ENCODE results near the gene PHLPP1.

Gene PHLPP1

DNA sequence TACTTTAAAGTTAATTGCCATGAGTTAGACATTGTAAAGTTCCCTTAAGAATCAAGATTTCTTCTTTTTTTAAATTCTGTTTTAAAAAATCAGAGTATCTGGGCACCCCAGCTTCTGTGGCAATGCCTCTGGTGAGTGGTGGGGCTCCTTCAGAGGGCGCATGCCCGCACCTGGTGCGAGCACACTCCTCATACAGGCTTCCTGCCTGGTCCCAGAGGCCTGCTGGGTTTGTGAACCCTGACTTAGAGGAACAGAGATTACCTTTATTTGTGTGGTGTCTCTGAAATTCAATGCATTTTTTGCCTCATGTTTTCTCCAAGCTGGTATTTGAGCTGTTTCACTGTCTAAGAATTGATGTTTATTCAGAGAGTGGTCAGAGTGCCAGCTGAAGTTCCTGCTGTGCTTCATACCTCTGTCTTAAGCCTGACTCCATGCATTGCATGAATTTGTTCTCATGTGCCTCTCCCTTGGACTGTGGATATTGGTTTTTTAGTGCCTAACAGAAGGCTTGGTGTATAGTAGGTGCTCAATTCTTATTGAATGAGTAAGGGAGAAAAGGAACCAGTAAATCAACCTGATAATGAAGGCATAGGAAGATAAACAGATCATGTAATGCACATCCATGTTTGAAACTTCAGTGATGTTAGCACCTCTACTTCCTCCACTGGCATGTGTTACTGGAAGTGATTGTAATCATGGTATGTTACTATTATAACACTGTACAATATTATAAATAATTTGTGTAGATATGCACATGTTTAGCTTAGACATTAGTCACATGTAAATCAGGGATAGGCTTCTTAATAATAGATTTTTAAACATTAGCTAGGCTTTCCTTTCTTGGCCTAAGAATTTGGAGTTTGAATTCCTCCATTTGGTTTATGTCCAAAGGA lies 29.0 kb downstream of the PHLPP1 start:
- Histone ChIP-seq H3K9me3 (ENCODE audit: control insufficient read depth, insufficient read depth, low read length) (no peaks in the 10 kb centered on the region), H3K27me3 (ENCODE audit: control insufficient read depth, insufficient read depth, low read length) (no peaks in the 10 kb centered on the region), H3K27ac (ENCODE audit: low read length) (no peak overlapping the region), H3K36me3 (ENCODE audit: control insufficient read depth, insufficient read depth, low read length) (no peaks in the 10 kb centered on the region), H3K4me3 (ENCODE audit: low read length) (no peak overlapping the region), H3K4me1 (ENCODE audit: control insufficient read depth, insufficient read depth, low read length) (no peaks in the 10 kb centered on the region; the same call in 1 of the 2 replicates)
- WGBS (ENCODE audit: insufficient coverage, insufficient read length): no CpG with 5 or more reads among the region's 3 CpGs
- DNase-seq (ENCODE audit: low read depth, low spot score): no peak

DNA sequence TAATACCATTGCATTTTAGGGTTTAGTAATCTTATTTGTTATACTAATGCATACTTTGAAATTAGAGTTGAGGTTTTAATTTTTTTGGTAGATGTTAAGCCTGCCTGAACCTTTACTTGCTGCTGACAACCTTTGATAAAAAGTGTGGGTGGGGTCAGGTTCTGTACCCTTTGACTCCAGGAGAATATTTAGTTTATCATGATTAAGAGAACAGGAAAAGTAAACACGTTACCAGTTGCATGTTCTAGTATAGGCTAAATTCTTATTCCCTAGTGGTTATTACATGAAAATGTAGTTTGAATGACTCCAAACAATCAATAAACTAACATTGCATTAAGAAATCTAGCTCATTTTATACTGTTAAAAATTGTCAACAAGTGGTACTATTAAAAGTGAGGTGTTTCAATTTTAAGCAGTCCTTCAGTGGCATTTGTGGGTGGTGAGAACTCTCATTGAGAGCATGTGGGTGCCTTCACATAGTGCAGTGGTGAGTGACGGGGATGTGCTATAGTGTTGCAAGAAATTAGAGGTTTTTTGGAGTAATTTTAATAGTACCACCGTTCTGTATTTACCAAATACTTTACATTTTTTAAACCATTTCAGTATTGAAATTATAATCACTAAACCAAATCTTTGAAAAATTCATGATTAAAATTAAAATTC lies 29.9 kb downstream of the PHLPP1 start:
- no CpG with 5 or more reads among the region's 3 CpGs for WGBS (ENCODE audit: insufficient coverage, insufficient read length)
- no peak overlapping the region for H3K4me3 ChIP-seq (ENCODE audit: low read length)

DNA sequence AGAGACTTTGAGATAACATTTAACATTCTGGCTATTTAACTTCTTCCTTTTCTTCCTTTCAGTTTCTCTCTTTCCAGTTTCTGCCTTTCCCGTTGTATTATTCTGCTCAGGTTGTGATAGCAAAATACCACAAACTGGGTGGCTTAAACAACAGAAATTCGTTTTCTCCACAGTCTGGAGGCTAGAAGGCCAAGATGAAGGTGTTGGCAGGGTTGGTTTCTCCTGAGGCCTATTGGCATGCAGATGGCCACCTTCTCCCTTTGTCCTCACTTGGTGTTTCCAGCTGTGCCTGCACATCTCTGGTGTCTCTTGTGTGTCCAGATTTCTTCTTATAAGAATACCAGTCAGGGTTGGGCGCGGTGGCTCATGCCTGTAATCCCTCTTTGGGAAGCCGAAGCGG lies 34.0 kb downstream of the PHLPP1 start:
- no peaks in the 10 kb centered on the region for H3K9me3 ChIP-seq (ENCODE audit: control insufficient read depth, insufficient read depth, low read length)
- no peaks in the 10 kb centered on the region for H3K27me3 ChIP-seq (ENCODE audit: control insufficient read depth, insufficient read depth, low read length)
- H3K4me1 ChIP-seq (ENCODE audit: control insufficient read depth, insufficient read depth, low read length): peaks cover 7% of the 10 kb centered on the region; the same call in 1 of the 2 replicates
- no peaks in the 10 kb centered on the region for H3K36me3 ChIP-seq (ENCODE audit: control insufficient read depth, insufficient read depth, low read length)
- H3K4me3 ChIP-seq (ENCODE audit: low read length): no peak overlapping the region
- DNase-seq (ENCODE audit: low read depth, low spot score): no peak
- WGBS (ENCODE audit: insufficient coverage, insufficient read length): no CpG with 5 or more reads among the region's 6 CpGs
- no peak overlapping the region for H3K27ac ChIP-seq (ENCODE audit: low read length)

More for the DNA sequence above, 29.9 kb downstream of the PHLPP1 start:
- no peaks in the 10 kb centered on the region for H3K36me3 ChIP-seq (ENCODE audit: control insufficient read depth, insufficient read depth, low read length)
- H3K27ac ChIP-seq (ENCODE audit: low read length): no peak overlapping the region
- no peaks in the 10 kb centered on the region for H3K27me3 ChIP-seq (ENCODE audit: control insufficient read depth, insufficient read depth, low read length)
- H3K4me1 ChIP-seq (ENCODE audit: control insufficient read depth, insufficient read depth, low read length): peaks cover 2% of the 10 kb centered on the region; the same call in 1 of the 2 replicates
- DNase-seq (ENCODE audit: low read depth, low spot score): no peak
- H3K9me3 ChIP-seq (ENCODE audit: control insufficient read depth, insufficient read depth, low read length): no peaks in the 10 kb centered on the region

- H3K4me3 ChIP-seq (ENCODE audit: low read length): no peak overlapping the region
Observed at GRCh38 chr18:62751341-62751821, 36.0 kb downstream of the PHLPP1 start.

DNA sequence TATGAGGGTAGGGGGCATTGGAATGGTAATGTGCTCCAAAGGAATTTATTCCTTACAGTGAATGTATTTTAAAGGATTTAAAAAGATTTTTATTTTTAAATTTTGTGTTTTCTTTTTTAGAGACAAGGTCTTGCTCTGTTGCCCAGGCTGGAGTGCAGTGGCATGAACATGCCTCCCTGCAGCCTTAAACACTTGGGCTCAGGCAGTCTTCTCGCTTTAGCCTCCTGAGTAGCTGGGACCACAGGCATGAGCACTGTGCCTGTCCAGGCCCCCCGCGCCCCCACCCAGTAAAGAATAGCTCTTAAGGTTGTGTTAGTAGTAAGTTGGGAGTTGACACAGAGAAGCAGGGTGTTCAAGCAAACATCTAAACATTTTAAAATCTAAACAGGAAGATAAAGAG lies 36.6 kb downstream of the PHLPP1 start:
- Histone ChIP-seq H3K36me3 (ENCODE audit: control insufficient read depth, insufficient read depth, low read length) (no peaks in the 10 kb centered on the region), H3K9me3 (ENCODE audit: control insufficient read depth, insufficient read depth, low read length) (no peaks in the 10 kb centered on the region), H3K4me1 (ENCODE audit: control insufficient read depth, insufficient read depth, low read length) (peaks cover 10% of the 10 kb centered on the region; the same call in 1 of the 2 replicates), H3K27ac (ENCODE audit: low read length) (no peak overlapping the region), H3K4me3 (ENCODE audit: low read length) (no peak overlapping the region), H3K27me3 (ENCODE audit: control insufficient read depth, insufficient read depth, low read length) (no peaks in the 10 kb centered on the region)
- DNase-seq (ENCODE audit: low read depth, low spot score): no peak
- WGBS (ENCODE audit: insufficient coverage, insufficient read length): no CpG with 5 or more reads among the region's 3 CpGs

More at GRCh38 chr18:62751341-62751821, 36.0 kb downstream of the PHLPP1 start:
- no peaks in the 10 kb centered on the region for H3K9me3 ChIP-seq (ENCODE audit: control insufficient read depth, insufficient read depth, low read length)
- no peaks in the 10 kb centered on the region for H3K36me3 ChIP-seq (ENCODE audit: control insufficient read depth, insufficient read depth, low read length)
- WGBS (ENCODE audit: insufficient coverage, insufficient read length): no CpG with 5 or more reads among the region's 3 CpGs
- H3K27ac ChIP-seq (ENCODE audit: low read length): peak overlapping the region; percentile 2
- H3K4me1 ChIP-seq (ENCODE audit: control insufficient read depth, insufficient read depth, low read length): peaks cover 10% of the 10 kb centered on the region; the same call in 1 of the 2 replicates
- no peaks in the 10 kb centered on the region for H3K27me3 ChIP-seq (ENCODE audit: control insufficient read depth, insufficient read depth, low read length)
- peak; percentile 77 for DNase-seq (ENCODE audit: low read depth, low spot score)

DNA sequence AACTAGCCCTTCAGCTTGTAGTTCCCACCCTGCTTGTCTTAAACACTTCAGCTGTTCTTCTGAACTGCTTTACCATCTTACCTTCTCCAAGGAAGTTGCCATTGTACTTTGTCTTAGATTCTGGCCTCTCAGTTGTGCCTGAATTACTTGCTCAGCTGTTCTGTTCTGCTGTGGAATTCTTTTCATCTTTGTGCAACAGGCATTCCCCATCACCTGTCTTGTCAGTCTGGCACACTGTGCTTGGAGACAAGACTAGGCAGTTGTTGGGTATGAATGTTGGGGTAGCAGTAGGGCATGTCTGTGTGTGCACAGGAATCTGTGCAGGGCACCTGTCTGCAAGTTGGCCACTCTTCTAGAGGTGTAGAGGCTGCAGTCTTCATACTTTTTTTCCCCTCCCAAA lies 38.7 kb downstream of the PHLPP1 start:
- DNase-seq (ENCODE audit: low read depth, low spot score): no peak
- Histone ChIP-seq H3K27ac (ENCODE audit: low read length) (no peak overlapping the region), H3K4me3 (ENCODE audit: low read length) (no peak overlapping the region), H3K36me3 (ENCODE audit: control insufficient read depth, insufficient read depth, low read length) (no peaks in the 10 kb centered on the region), H3K4me1 (ENCODE audit: control insufficient read depth, insufficient read depth, low read length) (peaks cover 14% of the 10 kb centered on the region), H3K9me3 (ENCODE audit: control insufficient read depth, insufficient read depth, low read length) (no peaks in the 10 kb centered on the region), H3K27me3 (ENCODE audit: control insufficient read depth, insufficient read depth, low read length) (no peaks in the 10 kb centered on the region)

GRCh38 chr18:62755454-62755853 lies 40.1 kb downstream of the PHLPP1 start:
- Histone ChIP-seq H3K4me3 (ENCODE audit: low read length) (no peak overlapping the region), H3K4me1 (ENCODE audit: control insufficient read depth, insufficient read depth, low read length) (peaks cover 12% of the 10 kb centered on the region), H3K36me3 (ENCODE audit: control insufficient read depth, insufficient read depth, low read length) (no peaks in the 10 kb centered on the region), H3K27ac (ENCODE audit: low read length) (no peak overlapping the region), H3K9me3 (ENCODE audit: control insufficient read depth, insufficient read depth, low read length) (no peaks in the 10 kb centered on the region), H3K27me3 (ENCODE audit: control insufficient read depth, insufficient read depth, low read length) (no peaks in the 10 kb centered on the region)
- WGBS (ENCODE audit: insufficient coverage, insufficient read length): no CpG with 5 or more reads among the region's 1 CpG
- no peak for DNase-seq (ENCODE audit: low read depth, low spot score)

DNA sequence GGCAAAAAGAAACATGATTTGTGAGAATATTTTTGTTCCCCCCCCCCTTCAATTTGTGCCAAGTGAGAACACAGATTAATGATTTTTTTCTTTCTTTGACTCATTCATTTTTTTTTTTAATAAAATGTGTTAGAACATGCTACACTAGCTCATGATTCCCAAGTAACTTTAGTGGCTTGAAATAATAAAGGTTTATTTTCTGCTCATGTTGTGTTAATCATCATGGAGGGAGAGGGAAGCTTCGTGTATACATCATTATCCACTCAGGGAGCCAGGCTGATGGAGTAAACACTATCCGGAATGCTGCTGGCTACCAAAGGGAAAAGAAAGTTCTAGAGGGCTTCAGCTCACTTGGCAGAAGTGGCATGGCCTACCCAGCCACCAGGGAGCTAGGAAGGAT lies 40.6 kb downstream of the PHLPP1 start:
- DNase-seq (ENCODE audit: low read depth, low spot score): no peak
- Histone ChIP-seq H3K36me3 (ENCODE audit: control insufficient read depth, insufficient read depth, low read length) (no peaks in the 10 kb centered on the region), H3K4me3 (ENCODE audit: low read length) (no peak overlapping the region), H3K9me3 (ENCODE audit: control insufficient read depth, insufficient read depth, low read length) (no peaks in the 10 kb centered on the region), H3K4me1 (ENCODE audit: control insufficient read depth, insufficient read depth, low read length) (peaks cover 13% of the 10 kb centered on the region), H3K27ac (ENCODE audit: low read length) (no peak overlapping the region), H3K27me3 (ENCODE audit: control insufficient read depth, insufficient read depth, low read length) (no peaks in the 10 kb centered on the region)
- WGBS (ENCODE audit: insufficient coverage, insufficient read length): no CpG with 5 or more reads among the region's 2 CpGs

GRCh38 chr18:62757399-62758010 lies 42.2 kb downstream of the PHLPP1 start:
- Histone ChIP-seq H3K9me3 (ENCODE audit: control insufficient read depth, insufficient read depth, low read length) (no peaks in the 10 kb centered on the region), H3K36me3 (ENCODE audit: control insufficient read depth, insufficient read depth, low read length) (no peaks in the 10 kb centered on the region), H3K4me1 (ENCODE audit: control insufficient read depth, insufficient read depth, low read length) (peaks cover 12% of the 10 kb centered on the region), H3K27ac (ENCODE audit: low read length) (peak overlapping the region; percentile 69), H3K4me3 (ENCODE audit: low read length) (no peak overlapping the region), H3K27me3 (ENCODE audit: control insufficient read depth, insufficient read depth, low read length) (no peaks in the 10 kb centered on the region)
- no CpG with 5 or more reads among the region's 6 CpGs for whole genome bisulfite sequencing (ENCODE audit: insufficient coverage, insufficient read length)
- no peak for DNase-seq (ENCODE audit: low read depth, low spot score)

- DNase-seq (ENCODE audit: low read depth, low spot score): no peak
- H3K27me3 ChIP-seq (ENCODE audit: control insufficient read depth, insufficient read depth, low read length): no peaks in the 10 kb centered on the region
- H3K36me3 ChIP-seq (ENCODE audit: control insufficient read depth, insufficient read depth, low read length): no peaks in the 10 kb centered on the region
- H3K9me3 ChIP-seq (ENCODE audit: control insufficient read depth, insufficient read depth, low read length): no peaks in the 10 kb centered on the region
- peak overlapping the region; percentile 69 for H3K27ac ChIP-seq (ENCODE audit: low read length)
- H3K4me1 ChIP-seq (ENCODE audit: control insufficient read depth, insufficient read depth, low read length): peaks cover 16% of the 10 kb centered on the region
- no peak overlapping the region for H3K4me3 ChIP-seq (ENCODE audit: low read length)
- no CpG with 5 or more reads among the region's 3 CpGs for WGBS (ENCODE audit: insufficient coverage, insufficient read length)
Observed at GRCh38 chr18:62758591-62758990, 43.2 kb downstream of the PHLPP1 start.
